Urothelium cell line (cell line): Measurements from ENCODE around the gene EPHA3.
"Not testable (repeated sequence)": the region's sequence is repeated elsewhere in the genome, so short reads cannot be mapped to it uniquely, and the experiment has no call there.

Source experiments
- DNase-seq: peaks from one replicate; pipeline ENCODE4 v3.0.0; 2011; ENCODE audit warnings: low spot score, mixed read lengths
- FAIRE-seq: peaks from 2 replicates; lab custom pipeline; 2011; peaks lifted over from hg19 to GRCh38; lab: Jason Lieb, UNC

Gene EPHA3

DNA sequence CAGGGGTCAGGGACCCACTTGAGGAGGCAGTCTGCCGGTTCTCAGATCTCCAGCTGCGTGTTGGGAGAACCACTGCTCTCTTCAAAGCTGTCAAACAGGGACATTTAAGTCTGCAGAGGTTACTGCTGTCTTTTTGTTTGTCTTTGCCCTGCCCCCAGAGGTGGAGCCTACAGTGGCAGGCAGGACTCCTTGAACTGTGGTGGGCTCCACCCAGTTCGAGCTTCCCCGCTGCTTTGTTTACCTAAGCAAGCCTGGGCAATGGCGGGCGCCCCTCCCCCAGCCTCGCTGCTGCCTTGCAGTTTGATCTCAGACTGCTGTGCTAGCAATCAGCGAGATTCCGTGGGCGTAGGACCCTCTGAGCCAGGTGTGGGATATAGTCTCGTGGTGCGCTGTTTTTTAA, 243.5 kb downstream of the EPHA3 start:
- FAIRE-seq, DNase-seq: not testable (repeated sequence)

- peak; percentile 65 for FAIRE-seq
- no peak for DNase-seq
These were observed 246.0 kb downstream of the EPHA3 start for GRCh38 chr3:89353465-89353864.

- no peak for DNase-seq
- no peak for FAIRE-seq
These were observed 250.9 kb downstream of the EPHA3 start for GRCh38 chr3:89358281-89358680.

DNA sequence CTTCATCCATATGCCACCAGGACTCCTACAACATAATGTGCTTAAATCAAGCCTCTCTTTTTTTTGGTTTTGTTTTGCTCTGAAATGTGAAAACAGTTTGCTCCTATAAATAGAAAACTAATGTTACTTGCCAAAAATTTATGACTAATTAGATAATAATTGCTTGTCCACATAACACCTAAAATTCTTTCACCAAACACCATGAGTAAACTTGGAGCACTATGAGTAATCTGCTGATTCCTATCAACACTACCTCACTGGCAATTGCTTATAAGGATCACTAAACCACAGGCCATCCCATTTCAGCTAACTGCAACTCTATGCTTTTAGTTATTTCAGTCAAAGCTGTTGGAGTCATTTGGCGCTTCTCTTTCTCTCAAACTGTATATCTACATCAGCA, 252.7 kb downstream of the EPHA3 start:
- DNase-seq (no peak), FAIRE-seq (no peak)

DNA sequence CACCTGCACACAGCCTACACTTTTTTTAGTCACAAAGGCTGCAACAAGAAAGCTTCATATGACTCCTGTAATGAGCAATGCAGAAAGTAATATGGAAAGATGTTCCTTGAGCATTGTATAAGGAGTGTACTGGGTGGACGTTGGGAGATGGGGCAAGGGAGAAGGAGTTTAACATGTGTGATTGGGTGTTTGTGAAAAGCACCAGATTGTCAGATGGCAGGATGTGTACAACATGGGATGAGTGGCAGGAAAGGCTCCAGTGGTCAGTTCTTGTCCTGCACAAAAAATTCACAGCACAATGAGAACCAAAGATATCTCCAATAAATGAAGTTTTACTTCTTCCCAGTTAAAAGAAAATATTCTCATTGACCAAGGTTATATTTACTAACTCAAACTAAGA, 255.1 kb downstream of the EPHA3 start:
- DNase-seq, result no peak
- no peak for FAIRE-seq

DNA sequence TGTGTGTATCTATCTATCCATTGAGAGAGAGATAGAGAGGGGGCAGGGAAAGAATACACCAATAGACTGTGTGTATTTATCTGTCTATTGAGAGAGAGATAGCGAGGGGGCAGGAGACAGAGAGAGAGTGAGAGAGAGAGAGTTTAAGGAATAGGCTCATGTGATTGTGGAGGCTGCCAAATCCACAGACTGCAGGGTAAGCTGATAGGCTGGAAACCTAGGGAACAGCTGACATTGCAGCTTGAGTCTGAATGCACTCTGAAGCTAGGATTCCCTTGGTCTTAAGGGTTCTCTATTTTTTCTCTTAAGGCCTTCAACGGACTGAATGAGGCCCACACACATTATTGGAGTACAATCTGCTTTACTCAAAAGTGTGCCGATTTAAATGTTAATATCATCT, 255.8 kb downstream of the EPHA3 start:
- DNase-seq (no peak), FAIRE-seq (no peak)

- DNase-seq (no peak), FAIRE-seq (no peak)
These were observed 256.9 kb downstream of the EPHA3 start for GRCh38 chr3:89364314-89364713.

DNA sequence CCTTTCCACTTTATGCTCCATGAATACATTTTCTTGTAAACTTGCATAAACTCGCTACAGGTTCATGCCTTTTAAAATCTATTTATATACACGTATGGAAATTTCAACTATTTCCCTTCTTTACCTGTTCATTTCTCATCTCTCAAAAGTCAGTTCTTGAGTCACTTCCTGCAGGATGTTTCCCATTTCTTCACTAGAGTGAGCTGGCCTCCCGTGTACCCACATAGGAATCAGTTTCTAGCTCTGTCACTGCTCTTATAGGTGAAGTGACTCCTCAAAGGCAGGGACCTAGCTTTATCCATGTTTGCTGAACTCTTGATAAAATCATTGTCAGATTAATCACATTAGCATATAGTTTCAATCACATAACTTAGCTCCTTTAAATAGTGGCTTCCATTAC, 259.7 kb downstream of the EPHA3 start:
- no peak for FAIRE-seq

GRCh38 chr3:89368846-89369245, 261.4 kb downstream of the EPHA3 start:
- DNase-seq (no peak), FAIRE-seq (no peak)

More for the DNA sequence above, 259.7 kb downstream of the EPHA3 start:
- no peak for DNase-seq

DNA sequence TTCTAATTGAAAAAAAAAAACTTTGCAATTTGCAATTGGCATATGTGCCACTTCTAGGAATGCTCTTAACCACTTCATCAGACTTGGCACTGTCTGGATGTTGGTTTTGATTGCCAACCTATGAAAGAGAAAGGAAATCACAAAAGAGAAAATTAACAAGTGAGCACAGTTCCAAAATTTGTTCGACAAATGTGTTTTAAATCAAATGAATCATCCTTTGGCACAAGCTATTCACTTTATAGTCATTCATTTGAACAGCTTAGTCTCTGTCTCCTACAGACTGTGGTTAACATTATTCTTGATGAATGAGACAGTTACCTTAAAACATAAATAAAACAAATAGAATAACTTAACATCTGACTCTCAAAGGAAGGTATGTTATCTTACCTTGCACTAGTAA, 265.0 kb downstream of the EPHA3 start:
- FAIRE-seq (no peak), DNase-seq (peak; percentile 27)

- DNase-seq (no peak), FAIRE-seq (no peak)
These were observed 266.0 kb downstream of the EPHA3 start for GRCh38 chr3:89373434-89373833.

DNA sequence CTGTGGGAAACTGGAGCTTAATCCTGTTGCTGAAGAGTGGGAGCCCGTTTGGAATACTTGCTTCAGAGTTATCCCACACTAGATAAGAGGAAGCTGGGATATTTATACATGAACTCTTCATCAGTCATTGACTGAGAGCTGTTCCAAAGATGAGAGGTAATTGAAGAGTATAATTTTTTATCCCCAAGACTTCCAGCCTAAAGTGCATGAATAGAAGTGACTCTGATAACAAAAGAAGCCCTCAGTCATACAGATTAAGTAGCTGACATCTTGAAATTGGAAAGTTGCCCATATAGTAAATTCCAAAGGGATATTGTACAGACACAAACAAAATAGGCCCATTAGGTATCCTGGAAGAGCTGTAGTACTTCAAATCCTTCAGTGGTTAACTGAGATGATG, 268.0 kb downstream of the EPHA3 start:
- FAIRE-seq (no peak), DNase-seq (no peak)

DNA sequence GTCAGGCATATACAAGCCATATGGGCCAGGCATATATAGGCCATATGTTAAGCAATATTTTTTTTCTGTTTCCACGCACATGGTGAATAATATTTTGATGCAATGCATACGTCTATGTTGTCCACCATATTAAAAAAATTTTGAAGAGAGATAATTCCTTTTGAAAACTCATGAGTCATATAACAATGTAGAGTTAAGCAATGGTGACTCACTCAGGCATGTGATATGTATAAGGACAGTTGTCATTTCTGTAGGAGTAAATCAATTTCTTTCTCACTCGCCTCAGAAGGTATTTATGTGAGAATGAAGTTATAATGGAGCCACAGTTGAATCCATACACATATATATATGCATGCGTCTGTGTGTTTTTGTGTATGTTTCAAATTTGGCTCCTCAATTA, 272.6 kb downstream of the EPHA3 start:
- no peak for FAIRE-seq
- peak; percentile 23 for DNase-seq

DNA sequence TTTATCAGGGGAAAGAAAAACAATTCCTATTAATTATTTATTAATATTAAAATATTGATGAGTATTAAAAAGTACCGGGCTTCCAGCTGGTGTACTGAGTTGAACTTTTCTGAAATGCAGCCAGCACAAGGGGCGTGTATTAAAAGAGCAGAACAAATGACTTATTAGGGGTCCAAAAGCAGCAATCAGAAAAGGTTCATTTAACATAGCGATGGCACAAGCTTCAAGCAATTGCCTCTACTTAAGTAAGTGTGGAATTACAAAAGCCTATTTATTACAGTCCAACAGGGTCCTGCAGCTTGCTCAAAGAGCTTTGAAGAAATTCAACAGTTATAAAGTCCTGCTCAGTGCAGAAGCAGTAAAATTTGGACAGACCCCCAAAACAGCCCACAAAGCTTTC, 285.6 kb downstream of the EPHA3 start:
- no peak for FAIRE-seq

GRCh38 chr3:89395456-89395855, 288.0 kb downstream of the EPHA3 start:
- DNase-seq (no peak), FAIRE-seq (no peak)

More for the DNA sequence above, 285.6 kb downstream of the EPHA3 start:
- no peak for DNase-seq

DNA sequence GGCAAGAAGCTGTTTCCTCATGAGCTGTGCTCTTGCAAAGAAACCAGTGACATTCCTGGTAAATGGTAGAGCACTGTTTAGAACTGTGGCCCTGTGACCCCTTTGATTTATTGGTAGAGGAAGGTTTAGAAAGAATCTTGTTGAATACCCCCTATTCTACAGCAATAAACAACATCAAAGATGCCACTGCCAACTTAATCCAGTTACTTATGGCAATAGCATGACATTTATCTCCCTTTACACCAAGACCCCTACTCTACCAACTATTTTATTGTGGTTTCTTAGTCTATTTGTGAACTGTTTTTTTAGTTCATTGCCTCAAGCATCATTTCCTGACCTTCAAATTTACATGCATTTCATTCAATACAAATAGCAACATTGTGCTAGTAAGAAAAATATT, 288.6 kb downstream of the EPHA3 start:
- no peak for FAIRE-seq
- no peak for DNase-seq

- FAIRE-seq (no peak), DNase-seq (no peak)
These were observed 294.6 kb downstream of the EPHA3 start for GRCh38 chr3:89402051-89402450.

GRCh38 chr3:89405176-89405575, 297.8 kb downstream of the EPHA3 start:
- FAIRE-seq (no peak), DNase-seq (no peak)

DNA sequence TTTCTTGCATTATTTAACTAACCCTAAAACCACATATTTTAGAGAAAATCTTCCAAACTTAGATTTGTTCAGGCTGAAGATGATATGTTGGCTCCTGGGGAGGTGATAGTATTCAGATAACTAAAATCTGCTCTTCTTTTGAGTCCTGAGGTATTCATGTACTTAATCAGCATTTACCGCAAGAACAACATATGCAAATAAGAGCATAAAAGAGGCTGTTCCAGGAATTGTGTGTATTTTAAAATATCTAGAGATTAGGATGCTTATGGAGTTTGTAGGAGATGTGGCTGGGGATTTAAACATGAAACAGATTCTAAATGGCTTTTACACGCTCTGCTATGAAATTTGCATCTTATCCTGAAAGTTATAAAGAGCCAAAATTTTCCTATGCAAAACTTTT, 298.2 kb downstream of the EPHA3 start:
- DNase-seq (no peak), FAIRE-seq (no peak)

DNA sequence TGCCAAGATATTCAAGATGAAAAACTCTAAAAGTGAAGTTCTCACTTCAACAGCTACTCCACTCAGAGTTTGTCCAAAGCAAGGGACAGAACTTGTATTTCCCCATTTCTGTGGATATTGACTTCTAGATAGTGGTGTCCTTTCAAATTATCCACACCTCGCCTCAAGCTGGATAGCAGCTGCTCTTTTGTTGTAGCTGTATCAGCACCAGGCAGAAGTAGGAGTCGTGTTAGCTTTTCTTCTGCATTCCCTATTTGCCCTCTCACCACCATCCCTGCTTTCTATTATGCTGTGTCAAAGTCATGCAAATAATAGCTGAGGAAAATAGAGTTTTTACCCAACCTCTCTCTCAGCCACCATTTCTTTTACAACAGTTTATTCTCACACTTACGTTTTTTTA, 303.8 kb downstream of the EPHA3 start:
- DNase-seq, result no peak
- no peak for FAIRE-seq

- FAIRE-seq (no peak), DNase-seq (no peak)
These were observed 306.8 kb downstream of the EPHA3 start for GRCh38 chr3:89414270-89414669.

- FAIRE-seq (no peak), DNase-seq (no peak)
These were observed 312.3 kb downstream of the EPHA3 start for GRCh38 chr3:89419647-89420241.

DNA sequence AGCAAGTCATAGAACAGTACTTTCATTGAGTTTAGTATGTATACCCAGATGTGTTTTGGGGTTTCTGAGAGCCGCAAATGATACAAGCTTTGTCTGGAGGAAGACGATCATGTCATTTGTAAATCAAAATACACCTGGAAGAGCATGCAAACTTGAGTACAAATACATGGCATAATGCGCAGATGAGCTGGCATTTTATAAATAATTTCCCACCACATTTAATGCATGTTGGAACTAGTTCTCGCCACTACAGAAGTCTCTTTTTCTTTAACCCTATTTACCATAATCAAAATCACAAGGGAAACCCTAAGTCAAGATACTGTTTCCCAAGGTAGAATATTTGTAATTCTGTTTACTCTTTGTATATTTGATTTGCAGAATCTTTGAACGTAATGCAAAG, 318.6 kb downstream of the EPHA3 start:
- DNase-seq, result no peak

More for the DNA sequence above, 318.6 kb downstream of the EPHA3 start:
- no peak for FAIRE-seq
